GM21526 (cell line): ENCODE measurements around the gene GLIS1.

ENCODE experiments used
- ATAC-seq: cut with Tn5 transposase; IDR thresholded peaks from one replicate; pipeline ENCODE4 v1.9.1; 2021; ENCODE audit warnings: moderate library complexity; ENCODE audit not compliant: unreplicated experiment, low FRiP score

The GLIS1 gene

GRCh38 chr1:53641481-53642214, 97.3 kb downstream of the GLIS1 start:
- ATAC-seq, result no peak

DNA sequence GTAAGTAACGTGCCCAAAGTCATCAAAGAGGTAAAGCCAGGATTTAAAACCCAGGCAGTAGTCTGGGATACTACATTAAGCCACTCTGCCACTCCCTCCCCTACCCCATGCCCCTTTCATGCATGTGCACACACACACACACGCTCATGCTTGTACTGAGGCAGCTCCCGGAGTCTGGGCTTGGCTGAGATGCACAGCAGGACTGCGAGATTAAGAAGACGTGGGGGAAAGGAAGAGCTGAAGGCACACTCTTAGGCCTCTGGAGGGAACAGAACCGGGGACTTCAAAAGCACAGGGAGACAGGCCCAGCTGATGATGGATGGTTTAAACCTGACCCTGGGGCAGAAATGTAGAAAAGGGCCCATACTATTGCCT, 98.3 kb downstream of the GLIS1 start:
- no peak for ATAC-seq

GRCh38 chr1:53639996-53640700, 98.8 kb downstream of the GLIS1 start:
- no peak for ATAC-seq

- ATAC-seq, result no peak
These were observed 99.7 kb downstream of the GLIS1 start for GRCh38 chr1:53639251-53639763.

GRCh38 chr1:53638360-53639035, 100.5 kb downstream of the GLIS1 start:
- ATAC-seq, result no peak

DNA sequence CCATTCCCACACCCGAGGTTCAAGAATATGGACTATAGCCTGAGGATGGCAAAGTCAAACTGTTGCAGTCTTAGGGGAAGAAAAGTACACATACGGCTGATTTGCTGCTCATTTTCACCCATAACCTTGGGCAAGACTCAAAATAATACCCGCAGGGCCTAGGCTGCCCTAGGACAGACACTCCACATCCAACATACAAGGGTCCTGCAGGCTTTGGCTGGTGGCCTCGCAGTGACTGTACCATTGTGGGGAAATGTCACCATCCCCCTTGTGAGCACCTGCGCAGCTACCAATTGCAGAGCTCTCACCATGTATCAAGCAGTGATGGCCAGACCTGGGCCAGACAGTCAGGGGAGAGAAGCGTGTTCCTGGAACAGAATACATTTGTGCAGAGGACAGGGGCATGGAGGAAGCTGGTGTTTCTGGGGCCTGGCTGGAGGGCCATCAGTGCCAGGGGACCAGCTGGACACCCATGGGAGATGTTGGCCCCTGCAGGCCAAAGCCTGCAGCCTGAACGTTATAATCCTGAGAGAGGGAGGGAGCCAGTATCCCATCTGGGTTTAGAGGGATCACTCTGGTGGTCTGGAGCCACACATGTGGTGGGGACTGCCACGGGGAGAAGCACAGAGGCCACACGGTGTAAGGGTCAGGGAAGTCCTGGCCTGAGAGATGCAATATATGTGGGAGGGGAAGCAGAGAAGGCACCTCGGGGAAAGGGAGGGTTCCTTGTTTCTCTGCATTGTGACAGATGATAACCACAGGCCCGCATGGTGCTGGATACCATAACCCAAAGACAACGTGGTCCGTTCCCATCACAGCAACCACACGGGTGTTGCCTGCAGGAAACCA, 101.2 kb downstream of the GLIS1 start:
- no peak for ATAC-seq

DNA sequence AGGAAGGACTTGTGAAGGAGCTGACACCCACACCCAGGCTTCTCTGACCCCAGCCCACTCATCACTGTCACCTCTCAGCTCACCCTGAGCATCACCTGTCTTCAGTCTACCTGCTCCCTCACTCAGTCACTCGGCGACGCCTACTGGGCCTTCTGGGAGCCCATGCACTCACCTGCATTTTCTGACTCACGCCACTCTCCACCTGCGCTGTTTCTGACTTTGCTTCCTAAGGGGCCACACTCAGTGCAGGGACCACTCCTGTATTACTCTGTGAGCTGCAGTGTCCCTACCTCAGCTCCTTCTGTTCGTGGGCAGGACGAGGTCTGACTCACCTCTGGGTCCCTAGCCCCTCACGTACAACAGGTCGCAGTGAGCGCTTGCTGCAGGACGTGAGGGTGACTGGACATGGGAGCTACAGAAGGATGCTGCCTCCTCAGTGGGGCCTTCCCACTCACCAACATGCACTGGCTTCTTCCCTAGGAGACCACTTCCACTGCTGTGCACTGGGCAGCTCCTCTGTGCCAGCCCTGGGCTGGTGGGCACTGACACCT, 102.3 kb downstream of the GLIS1 start:
- ATAC-seq, result no peak

GRCh38 chr1:53634571-53634979, 104.4 kb downstream of the GLIS1 start:
- no peak for ATAC-seq

DNA sequence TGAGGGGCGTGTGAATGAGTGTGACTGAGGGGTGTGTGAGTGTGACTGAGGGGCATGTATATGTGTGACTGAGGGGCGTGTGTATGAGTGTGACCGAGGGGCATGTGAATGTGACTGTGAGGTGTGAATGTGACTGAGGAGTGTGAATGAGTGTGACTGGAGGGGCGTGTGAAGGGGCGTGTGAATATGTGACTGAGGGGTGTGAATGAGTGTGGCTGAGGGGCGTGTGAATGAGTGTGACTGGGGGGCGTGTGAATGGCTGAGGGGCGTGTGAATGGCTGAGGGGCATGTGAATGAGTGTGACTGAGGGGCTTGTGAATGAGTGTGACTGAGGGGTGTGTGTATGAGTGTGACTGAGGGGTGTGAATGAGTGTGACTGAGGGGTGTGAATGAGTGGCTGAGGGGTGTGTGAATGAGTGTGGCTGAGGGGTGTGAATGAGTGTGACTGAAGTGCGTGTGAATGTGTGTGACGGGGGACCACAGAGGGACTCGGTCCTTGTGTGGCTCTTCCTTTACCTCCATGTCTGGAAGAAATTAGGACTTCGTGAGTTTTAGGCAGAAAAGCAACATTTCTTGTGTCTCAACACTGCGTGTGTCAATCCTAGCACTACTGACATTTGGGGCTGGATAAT, 105.8 kb downstream of the GLIS1 start:
- no peak for ATAC-seq

DNA sequence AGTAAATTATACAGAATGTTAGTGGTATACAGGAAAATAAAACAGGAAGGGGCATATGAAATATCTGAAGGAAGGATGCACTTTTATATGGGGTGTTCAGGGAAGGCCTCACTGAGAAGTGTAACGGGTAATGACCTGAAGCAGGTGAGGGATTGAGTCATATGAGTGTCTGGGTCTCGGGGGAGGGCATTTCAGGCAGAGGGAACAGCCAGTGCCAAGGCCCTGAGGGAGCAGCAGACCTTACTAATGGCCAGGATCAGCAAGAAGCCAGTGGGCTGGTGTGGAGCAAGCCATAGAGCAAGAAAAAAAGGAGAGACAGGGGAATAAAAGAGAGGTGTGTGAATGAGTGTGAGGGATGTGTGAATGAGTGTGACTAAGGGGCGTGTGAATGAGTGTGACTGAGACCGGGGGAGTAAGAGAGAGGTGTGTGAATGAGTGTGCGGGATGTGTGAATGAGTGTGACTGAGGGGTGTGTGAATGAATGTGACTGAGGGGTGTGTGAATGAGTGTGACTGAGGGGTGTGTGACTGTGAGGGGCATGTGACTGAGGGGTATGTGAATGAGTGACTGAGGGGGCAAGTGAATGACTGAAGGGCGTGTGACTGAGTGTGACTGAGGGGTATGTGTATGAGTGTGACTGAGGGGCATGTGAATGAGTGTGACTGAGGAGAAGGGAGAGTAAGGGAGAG, 107.2 kb downstream of the GLIS1 start:
- ATAC-seq, result no peak

GRCh38 chr1:53629101-53629691, 109.8 kb downstream of the GLIS1 start:
- no peak for ATAC-seq

- ATAC-seq, result no peak
These were observed 110.5 kb downstream of the GLIS1 start for GRCh38 chr1:53628286-53628955.

- ATAC-seq, result no peak
These were observed 111.3 kb downstream of the GLIS1 start for GRCh38 chr1:53627666-53628065.

- ATAC-seq, result no peak
These were observed 111.9 kb downstream of the GLIS1 start for GRCh38 chr1:53627031-53627430.

DNA sequence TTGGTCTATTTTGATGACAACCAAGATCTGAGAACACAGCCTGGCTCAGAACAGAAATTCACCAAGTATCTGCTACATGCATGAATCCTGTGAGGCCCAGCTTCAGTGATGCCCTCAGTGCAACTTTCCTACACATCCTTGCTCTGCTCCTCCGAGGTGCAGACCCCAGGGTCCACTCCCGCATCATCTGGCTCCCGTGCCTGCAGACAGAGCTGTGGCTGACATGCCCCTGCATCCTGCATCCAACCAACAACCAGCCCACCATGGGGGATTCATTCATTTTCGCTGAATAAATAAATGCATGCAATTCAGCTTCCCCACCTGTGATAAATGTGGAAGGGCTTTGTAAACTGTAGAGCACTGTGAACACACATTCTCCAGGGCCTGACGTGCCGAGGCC, 112.3 kb downstream of the GLIS1 start:
- ATAC-seq, result no peak

- ATAC-seq, result no peak
These were observed 113.0 kb downstream of the GLIS1 start for GRCh38 chr1:53625766-53626520.

DNA sequence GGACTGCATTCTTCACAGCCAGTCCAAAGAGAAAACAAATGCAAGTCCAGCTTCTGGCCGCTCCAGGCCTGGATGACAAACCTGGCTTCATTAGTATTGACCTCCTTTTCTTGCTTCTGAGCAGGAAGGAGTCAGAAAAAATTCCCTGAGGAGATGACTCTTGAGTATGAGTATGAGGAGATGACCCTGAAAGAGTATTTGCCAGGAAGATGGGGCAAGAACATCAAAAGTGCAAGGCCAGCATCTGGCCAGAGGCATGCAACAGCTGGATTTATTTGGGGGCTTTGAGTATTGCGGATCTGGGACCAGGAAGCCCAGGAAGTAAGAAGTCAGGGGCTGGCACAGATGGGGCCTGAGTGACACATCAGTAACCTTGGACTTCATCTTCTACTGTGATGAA, 113.9 kb downstream of the GLIS1 start:
- no peak for ATAC-seq

DNA sequence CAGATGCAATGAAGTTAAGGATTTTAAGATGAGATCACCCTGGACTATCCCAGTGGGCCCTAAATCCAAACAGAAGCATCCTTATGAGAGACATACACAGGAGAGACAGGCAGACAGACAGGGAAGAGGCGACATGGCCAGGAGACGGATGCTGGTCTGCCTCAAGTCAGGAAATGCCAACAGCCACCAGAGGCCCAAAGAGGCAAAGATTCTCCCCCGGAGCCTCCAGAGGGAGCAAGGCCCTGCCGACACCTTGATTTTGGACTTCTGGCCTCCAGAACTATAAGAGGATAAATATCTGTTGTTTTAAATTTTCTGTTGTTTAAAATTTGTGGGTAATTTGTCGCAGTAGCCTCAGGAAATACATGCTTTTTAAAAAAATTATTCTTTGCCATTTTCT, 116.4 kb downstream of the GLIS1 start:
- no peak for ATAC-seq
